Stimulated activated CD4-positive, alpha-beta T cell treated with anti-CD3 and anti-CD28 coated beads, Interleukin-15, amount 100 ng/mL, for 1 hour (primary cell): Measurements from ENCODE around the gene CDC37L1.
"Not testable (repeated sequence)": the region's sequence is repeated elsewhere in the genome, so short reads cannot be mapped to it uniquely, and the experiment has no call there.

ENCODE experiments used
- DNase-seq, 2 donors: peaks; one replicate each; pipeline ENCODE4 v3.0.0-alpha.2; 2020; ENCODE audit warnings: low read depth in 1 of 2, low spot score in 1 of 2

CDC37L1 gene

DNA sequence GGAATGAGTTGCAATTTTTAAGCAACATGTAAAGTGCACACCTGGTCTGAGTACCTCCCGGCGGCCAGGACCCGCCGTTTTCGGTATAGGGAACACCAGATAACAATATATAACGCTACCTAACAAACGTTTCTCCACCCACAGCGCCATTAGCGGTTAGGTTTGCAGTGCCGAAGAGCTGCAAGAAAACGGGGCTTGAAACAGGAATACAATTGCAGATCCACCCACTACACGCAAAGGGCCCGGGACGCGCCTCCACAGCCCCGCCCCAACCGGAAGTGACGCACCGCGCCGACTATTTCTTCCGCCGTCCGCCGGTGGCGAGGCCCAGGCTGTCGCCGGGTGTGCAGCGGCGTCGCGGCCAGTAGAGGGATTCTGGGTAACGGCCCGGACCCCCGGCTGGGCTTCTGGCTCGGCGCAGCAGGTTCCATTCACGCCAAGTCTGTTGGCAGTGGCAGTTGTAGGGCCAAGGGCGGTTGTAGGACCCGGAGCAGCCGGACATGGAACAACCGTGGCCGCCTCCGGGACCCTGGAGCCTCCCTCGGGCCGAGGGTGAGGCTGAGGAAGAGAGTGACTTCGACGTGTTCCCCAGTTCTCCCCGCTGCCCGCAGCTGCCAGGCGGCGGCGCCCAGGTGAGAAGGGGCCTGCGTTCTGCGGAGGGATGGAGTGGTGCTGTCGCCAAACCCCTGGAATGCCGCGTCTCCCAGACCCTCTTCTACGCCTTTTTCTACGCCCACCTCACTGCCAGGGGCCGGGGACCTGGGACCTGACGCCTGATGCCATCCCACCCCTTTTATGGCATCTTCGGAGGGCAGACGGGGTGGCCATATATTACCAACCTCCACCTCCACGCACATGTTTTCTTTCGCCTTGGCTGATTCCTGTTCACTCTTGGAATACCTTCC, at the start of gene CDC37L1:
Gene CDC37L1, plus strand, starts transcription at position 302 of the 905 bp plus-strand sequence. Its CDS starts 199 bp downstream, at position 501.
- peak; percentile 96 to 100 for DNase-seq

DNA sequence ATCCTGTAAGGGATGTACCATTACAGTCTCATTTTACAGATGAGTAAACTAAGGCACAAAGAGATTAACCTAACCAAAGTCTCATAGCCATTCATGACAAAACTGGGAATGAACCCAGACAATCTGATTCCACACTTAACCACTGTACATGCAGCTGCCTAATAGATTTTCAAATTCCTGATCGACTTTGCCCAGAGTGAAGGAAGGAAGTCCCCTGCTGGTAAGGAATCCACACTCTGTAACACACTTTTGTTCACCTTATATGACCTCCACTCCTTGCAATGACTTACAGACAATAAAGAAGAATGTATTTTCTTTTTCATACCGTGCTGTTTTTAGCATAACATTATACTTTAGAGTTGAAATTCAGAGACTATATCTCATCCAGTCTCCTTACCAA, 48.5 kb upstream of the CDC37L1 start:
- DNase-seq: no peak

DNA sequence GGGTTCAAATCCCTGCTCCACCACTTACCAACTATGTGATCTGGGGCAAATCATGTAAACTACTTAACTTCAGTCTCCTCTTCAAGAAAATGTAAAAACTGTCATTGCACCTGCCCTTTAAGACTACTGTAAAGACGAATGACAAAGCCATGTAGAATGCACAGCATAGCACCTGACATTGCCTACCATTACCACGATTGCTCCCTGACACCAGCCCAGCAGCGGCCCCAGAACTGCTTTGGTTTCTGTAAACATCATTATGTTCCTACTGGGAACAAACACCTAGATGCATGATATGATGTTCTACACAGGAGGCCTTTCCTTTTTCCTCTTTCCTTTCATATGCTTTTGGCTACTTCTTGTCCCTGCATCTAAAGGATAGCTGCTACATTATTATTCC, 40.4 kb upstream of the CDC37L1 start:
- DNase-seq: no peak

- no peak for DNase-seq
Observed at GRCh38 chr9:4639420-4639819, 39.9 kb upstream of the CDC37L1 start.

GRCh38 chr9:4640027-4640426, 39.3 kb upstream of the CDC37L1 start:
- DNase-seq: peak in 1 of 2 donors; percentile 18

DNA sequence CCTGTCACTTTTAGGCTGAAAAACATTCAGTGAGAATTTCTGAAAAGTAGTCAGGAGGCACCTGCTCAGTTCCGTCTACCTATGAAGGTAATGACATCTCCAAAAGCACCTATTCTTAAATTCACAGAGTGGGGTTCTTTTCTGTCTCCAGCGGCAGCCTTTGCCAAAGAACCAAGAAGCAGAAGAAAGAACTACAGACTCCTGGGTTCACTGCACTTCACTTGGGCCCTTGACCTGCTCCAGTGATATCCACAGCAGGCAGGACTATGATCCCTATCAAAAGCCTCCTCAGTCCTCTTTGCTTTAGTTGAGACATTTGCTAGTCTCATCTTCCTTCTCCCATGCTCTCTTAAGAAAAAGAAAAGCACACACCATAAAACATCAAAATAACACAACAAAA, 37.0 kb upstream of the CDC37L1 start:
- DNase-seq: no peak

DNA sequence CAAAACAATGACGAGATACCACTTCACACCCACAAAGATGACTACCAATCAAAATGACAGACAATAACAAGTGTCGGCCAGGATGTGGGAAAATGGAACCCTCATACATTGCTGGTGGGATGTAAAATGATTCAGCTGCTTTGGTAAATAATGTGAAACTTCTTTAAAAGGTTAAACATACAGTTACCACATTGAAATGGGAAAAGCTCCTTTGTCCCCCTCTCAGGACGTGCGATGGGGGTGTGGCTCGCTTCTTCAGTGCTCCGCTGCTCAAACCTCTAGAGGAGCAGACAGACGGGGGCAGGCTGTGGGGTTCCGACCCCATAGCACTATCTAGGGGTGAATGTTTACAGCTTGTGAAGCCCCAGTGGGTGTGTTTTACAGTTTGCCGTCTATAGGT, 25.3 kb upstream of the CDC37L1 start:
- no peak for DNase-seq

GRCh38 chr9:4654538-4654937, 24.8 kb upstream of the CDC37L1 start:
- no peak for DNase-seq

GRCh38 chr9:4656196-4656595, 23.2 kb upstream of the CDC37L1 start:
- not testable (repeated sequence) for DNase-seq

GRCh38 chr9:4656621-4657020, 22.7 kb upstream of the CDC37L1 start:
- no peak for DNase-seq

- no peak for DNase-seq
Observed at GRCh38 chr9:4657426-4658159, 21.8 kb upstream of the CDC37L1 start.

- DNase-seq: not testable (repeated sequence)
Observed at GRCh38 chr9:4660665-4661064, 18.7 kb upstream of the CDC37L1 start.

DNA sequence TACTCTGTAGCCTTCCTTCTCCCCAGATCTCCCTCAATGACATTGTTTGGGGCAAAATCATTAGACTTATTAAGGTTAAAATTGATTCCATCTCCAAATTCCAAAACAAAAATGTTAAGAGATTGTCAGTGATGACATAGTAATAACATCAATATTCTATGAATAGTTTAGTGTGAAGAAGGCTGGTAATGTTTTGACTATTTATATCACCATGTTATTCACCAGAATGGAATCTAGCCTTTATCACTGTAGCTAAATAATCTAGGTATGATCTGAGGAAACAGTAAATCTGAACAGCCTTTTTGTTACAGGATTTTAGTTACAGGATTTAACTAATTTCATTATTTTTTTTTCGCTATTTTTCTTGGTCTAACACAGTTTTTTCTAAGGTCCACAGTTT, 18.2 kb upstream of the CDC37L1 start:
- no peak for DNase-seq

GRCh38 chr9:4661611-4662010, 17.8 kb upstream of the CDC37L1 start:
- no peak for DNase-seq

DNA sequence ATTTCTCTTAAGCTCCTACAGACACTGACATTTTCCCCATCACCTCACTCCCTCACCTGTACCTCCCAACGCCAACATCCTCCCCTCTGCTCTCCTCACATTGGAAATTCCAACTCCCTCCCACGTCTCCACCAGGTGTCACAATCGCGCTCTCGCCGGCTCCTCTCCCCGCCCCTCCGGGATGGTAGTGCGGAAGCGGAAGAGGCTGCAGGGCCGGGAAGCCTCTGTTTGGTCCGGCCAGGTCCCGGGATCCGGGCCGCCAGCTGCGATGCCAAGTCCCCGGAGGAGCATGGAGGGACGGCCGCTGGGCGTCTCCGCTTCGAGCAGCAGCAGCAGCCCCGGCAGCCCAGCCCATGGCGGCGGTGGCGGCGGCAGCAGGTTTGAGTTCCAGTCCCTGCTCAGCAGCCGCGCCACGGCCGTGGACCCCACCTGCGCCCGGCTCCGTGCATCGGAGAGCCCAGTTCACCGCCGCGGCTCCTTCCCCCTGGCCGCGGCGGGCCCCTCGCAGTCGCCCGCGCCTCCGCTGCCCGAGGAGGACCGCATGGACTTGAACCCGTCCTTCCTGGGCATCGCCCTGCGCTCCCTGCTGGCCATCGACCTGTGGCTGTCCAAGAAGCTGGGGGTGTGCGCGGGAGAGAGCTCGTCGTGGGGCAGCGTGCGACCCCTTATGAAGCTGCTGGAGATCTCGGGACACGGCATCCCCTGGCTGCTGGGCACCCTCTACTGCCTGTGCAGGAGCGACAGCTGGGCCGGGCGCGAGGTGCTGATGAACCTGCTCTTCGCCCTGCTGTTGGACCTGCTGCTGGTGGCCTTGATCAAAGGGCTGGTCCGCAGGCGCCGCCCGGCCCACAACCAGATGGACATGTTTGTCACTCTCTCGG, 17.0 kb upstream of the CDC37L1 start, which contains the start of gene PLPP6:
Gene PLPP6, plus strand, starts transcription at position 187 of the 881 bp plus-strand sequence. Its CDS starts 82 bp downstream, at position 269.
- peak; percentile 45 to 53 for DNase-seq

DNA sequence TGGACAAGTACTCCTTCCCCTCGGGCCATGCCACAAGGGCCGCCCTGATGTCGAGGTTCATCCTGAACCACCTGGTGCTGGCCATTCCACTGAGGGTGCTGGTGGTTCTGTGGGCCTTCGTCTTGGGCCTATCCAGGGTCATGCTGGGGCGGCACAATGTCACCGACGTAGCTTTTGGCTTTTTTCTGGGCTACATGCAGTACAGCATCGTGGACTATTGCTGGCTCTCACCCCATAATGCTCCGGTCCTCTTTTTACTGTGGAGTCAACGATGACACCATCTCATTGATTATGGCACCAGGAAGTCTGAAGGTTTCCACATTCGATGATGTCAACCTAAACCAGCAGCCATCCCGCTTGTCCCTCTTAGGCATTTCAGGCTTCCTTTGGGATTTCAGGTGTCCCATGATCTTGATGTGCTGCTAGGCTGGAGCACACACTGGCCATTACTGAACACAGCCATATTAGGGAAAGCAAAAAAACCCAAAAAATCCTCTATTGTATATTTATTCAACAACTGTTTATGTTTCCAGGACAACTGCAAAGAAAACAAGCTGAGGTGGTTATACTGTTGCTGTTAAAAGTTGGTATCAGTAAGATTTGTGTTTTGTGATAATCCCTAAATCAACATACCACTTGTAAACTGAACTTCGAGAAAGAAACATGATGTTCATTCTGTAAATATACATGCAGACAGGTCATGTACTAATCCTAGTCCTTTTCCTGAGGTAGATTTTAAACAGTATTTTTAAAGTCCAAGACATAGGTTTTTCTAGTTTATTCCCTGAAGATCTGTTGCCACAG, 16.2 kb upstream of the CDC37L1 start:
- DNase-seq: no peak

DNA sequence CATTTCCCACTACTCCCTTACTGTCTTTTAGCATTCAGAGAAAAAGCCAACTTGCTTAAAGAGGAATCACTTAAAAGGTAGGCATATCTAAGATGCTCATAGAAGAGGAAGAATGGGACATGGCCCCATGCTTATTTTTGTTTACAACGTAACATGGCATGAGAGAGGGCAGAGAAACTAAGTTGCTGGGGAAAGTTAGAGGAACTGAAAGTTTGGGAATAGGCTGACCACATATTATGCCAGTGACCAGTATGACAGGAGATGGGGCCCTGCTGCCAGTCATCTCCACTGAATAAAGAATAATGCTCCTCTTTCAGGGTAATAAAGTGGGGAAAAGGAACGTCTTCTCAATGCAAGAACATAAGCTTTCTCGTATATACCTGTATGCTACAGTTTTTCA, 15.4 kb upstream of the CDC37L1 start:
- DNase-seq: no peak

DNA sequence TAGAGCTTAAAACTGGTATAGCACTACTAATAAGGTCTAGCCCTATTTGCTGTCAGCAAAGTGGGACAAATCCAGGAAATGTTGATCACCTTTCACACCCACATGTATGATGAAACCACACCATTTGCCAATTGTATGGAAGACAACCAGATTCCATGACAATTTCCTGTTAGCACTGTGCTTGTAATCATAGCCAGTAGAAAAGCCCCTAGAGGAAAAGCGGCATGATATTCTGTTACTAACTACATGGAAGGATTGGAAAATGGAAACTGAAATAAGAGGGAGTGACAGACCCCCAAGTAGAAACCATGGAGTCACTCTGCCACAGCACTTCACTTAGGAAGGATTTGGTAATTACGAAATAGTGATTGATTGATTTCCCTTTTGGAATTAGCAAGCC, 14.0 kb upstream of the CDC37L1 start:
- no peak for DNase-seq

DNA sequence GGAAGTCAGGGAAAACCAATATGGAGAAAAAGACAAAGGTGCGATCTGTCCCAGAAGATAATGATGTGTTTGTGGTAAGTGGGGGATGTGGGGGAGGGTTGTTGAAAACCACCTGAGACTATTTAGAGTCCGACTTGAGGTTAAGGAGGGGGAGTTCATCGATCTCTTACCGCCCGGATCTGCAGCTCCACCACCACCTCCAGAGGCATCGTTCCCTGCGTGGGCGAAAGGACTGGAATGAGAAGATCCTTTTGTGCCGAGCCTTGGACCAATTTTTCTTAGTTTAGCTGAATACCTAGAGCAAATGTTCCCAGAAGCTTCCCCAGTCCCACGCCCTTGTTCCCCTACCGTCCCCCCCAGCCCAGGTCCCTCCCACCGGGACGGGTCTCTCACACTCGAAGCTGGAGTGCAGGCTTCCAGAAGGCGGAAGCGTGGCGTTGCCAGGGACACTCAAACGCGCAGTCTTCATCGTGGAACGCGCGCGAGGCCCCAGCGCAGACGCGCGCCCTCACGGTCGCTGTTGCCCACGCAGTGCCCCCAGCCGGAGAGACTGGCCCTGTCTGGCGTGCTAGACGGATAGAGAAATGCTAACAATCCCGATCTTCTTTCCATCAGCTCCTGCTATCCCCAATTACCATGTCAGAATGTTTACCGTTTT, 13.2 kb upstream of the CDC37L1 start, which contains the start of gene SPATA6L:
Gene SPATA6L, minus strand, starts transcription at position 439 of the 658 bp plus-strand sequence. Its CDS starts 230 bp downstream, at position 209.
- peak; percentile 11 to 20 for DNase-seq

GRCh38 chr9:4667681-4668080, 11.7 kb upstream of the CDC37L1 start:
- no peak for DNase-seq
